ENCODE results near the gene UBE2I.

GRCh38 chr16:1351215-1351581, 41.8 kb downstream of the UBE2I start:
- TF ChIP-seq ZFX (IDR thresholded peaks at IDR 0.05; ENCODE audit: borderline replicate concordance), result no peak
- no peak for TF ChIP-seq CTCF (IDR thresholded peaks at IDR 0.05)
